ENCODE results near the gene NFATC2. TPM values are rescaled to one million over a fixed set of nuclear protein-coding genes. Genes with fewer than 3 reads are reported as not detected.
A peak's percentile ranks its signal among the peaks of the same experiment; 100 is the strongest.

The NFATC2 gene
- total RNA-seq, 1 experiment from 2014 or later = 15.8 TPM

GRCh38 chr20:51446230-51446629, 96.3 kb downstream of the NFATC2 start:
- Mint-ChIP-seq H3K27ac (ENCODE audit: unreplicated experiment) (peak overlapping the region; percentile 62), H3K4me3 (ENCODE audit: low read depth, unreplicated experiment) (no peak overlapping the region), H3K4me1 (ENCODE audit: low read depth, unreplicated experiment) (peaks cover 33% of the 10 kb centered on the region), H3K9me3 (ENCODE audit: low read depth, unreplicated experiment) (no peaks in the 10 kb centered on the region), H3K36me3 (ENCODE audit: insufficient read depth, unreplicated experiment) (peaks cover 5% of the 10 kb centered on the region), H3K27me3 (ENCODE audit: unreplicated experiment) (no peaks in the 10 kb centered on the region)
- no TSS peak for BruUV-seq (replicated peaks)
- no peak for DNase-seq
- no peak for TF ChIP-seq CTCF (IDR thresholded peaks at IDR 0.05; ENCODE audit: unreplicated experiment)
- intact Hi-C loops (cut with micrococcal nuclease; ENCODE audit: unreplicated experiment) = no loop called here
- CTCF ChIA-PET = interaction anchor here (1.5 to 1.6 kb wide), 2 partner anchors 12 to 41 kb away, joined by 3 to 9 read pairs; no protein-coding TSS in a partner anchor

GRCh38 chr20:51445591-51445990, 96.9 kb downstream of the NFATC2 start:
- no TSS peak for BruUV-seq (replicated peaks)
- H3K4me1 Mint-ChIP-seq (ENCODE audit: low read depth, unreplicated experiment) = peaks cover 33% of the 10 kb centered on the region

GRCh38 chr20:51444922-51445438, 97.5 kb downstream of the NFATC2 start:
- CTCF ChIA-PET = interaction anchor here (0.6 to 1.1 kb wide), 3 partner anchors 12 to 48 kb away, joined by 3 to 4 read pairs (median 3); no protein-coding TSS in a partner anchor
- H3K9me3 Mint-ChIP-seq (ENCODE audit: low read depth, unreplicated experiment) = no peaks in the 10 kb centered on the region
- TF ChIP-seq CTCF (IDR thresholded peaks at IDR 0.05; ENCODE audit: unreplicated experiment) = no peak
- H3K27ac Mint-ChIP-seq (ENCODE audit: unreplicated experiment) = peak overlapping the region; percentile 19
- BruUV-seq (replicated peaks) = no TSS peak
- peaks cover 5% of the 10 kb centered on the region for H3K36me3 Mint-ChIP-seq (ENCODE audit: insufficient read depth, unreplicated experiment)
- no peak for DNase-seq
- intact Hi-C loops (cut with micrococcal nuclease; ENCODE audit: unreplicated experiment) = no loop called here
- no peak overlapping the region for H3K4me3 Mint-ChIP-seq (ENCODE audit: low read depth, unreplicated experiment)
- no peaks in the 10 kb centered on the region for H3K27me3 Mint-ChIP-seq (ENCODE audit: unreplicated experiment)
- peaks cover 33% of the 10 kb centered on the region for H3K4me1 Mint-ChIP-seq (ENCODE audit: low read depth, unreplicated experiment)

More at GRCh38 chr20:51445591-51445990, 96.9 kb downstream of the NFATC2 start:
- CTCF ChIA-PET = no interaction called here
- Mint-ChIP-seq H3K9me3 (ENCODE audit: low read depth, unreplicated experiment) (no peaks in the 10 kb centered on the region), H3K4me3 (ENCODE audit: low read depth, unreplicated experiment) (no peak overlapping the region), H3K36me3 (ENCODE audit: insufficient read depth, unreplicated experiment) (peaks cover 5% of the 10 kb centered on the region), H3K27ac (ENCODE audit: unreplicated experiment) (peak overlapping the region; percentile 19), H3K27me3 (ENCODE audit: unreplicated experiment) (no peaks in the 10 kb centered on the region)
- intact Hi-C loops (cut with micrococcal nuclease; ENCODE audit: unreplicated experiment) = no loop called here
- no peak for TF ChIP-seq CTCF (IDR thresholded peaks at IDR 0.05; ENCODE audit: unreplicated experiment)
- DNase-seq = no peak

GRCh38 chr20:51444467-51444866, 98.1 kb downstream of the NFATC2 start:
- no peak overlapping the region for H3K4me3 Mint-ChIP-seq (ENCODE audit: low read depth, unreplicated experiment)
- no peak for TF ChIP-seq CTCF (IDR thresholded peaks at IDR 0.05; ENCODE audit: unreplicated experiment)
- H3K36me3 Mint-ChIP-seq (ENCODE audit: insufficient read depth, unreplicated experiment) = peaks cover 5% of the 10 kb centered on the region
- intact Hi-C loops (cut with micrococcal nuclease; ENCODE audit: unreplicated experiment) = no loop called here
- DNase-seq = no peak
- H3K4me1 Mint-ChIP-seq (ENCODE audit: low read depth, unreplicated experiment) = peaks cover 33% of the 10 kb centered on the region
- no peaks in the 10 kb centered on the region for H3K9me3 Mint-ChIP-seq (ENCODE audit: low read depth, unreplicated experiment)
- CTCF ChIA-PET = interaction anchor here (0.6 to 1.1 kb wide), 3 partner anchors 12 to 49 kb away, joined by 3 to 4 read pairs (median 3); no protein-coding TSS in a partner anchor
- BruUV-seq (replicated peaks) = no TSS peak
- H3K27me3 Mint-ChIP-seq (ENCODE audit: unreplicated experiment) = no peaks in the 10 kb centered on the region
- no peak overlapping the region for H3K27ac Mint-ChIP-seq (ENCODE audit: unreplicated experiment)
